ENCODE results near the gene FOXN3.

FOXN3 gene

GRCh38 chr14:89430391-89431236 is 13.6 kb upstream of the FOXN3 start:
- DNase-seq (ENCODE audit: low read depth): peak; percentile 50

- DNase-seq (ENCODE audit: low read depth): peak; percentile 66
Observed at GRCh38 chr14:89429199-89430181, 12.5 kb upstream of the FOXN3 start.

GRCh38 chr14:89428546-89429198 is 11.6 kb upstream of the FOXN3 start:
- DNase-seq (ENCODE audit: low read depth): peak; percentile 36

GRCh38 chr14:89428173-89428523 is 11.1 kb upstream of the FOXN3 start:
- no peak for DNase-seq (ENCODE audit: low read depth)

GRCh38 chr14:89427426-89428172 is 10.6 kb upstream of the FOXN3 start:
- DNase-seq (ENCODE audit: low read depth): no peak

GRCh38 chr14:89425931-89426330 is 8.9 kb upstream of the FOXN3 start:
- DNase-seq (ENCODE audit: low read depth): peak; percentile 99

- no peak for DNase-seq (ENCODE audit: low read depth)
Observed at GRCh38 chr14:89424241-89424640, 7.2 kb upstream of the FOXN3 start.

GRCh38 chr14:89422952-89423345 is 5.9 kb upstream of the FOXN3 start:
- no peak for DNase-seq (ENCODE audit: low read depth)

GRCh38 chr14:89422181-89422951 is 5.3 kb upstream of the FOXN3 start:
- DNase-seq (ENCODE audit: low read depth): no peak

- DNase-seq (ENCODE audit: low read depth): no peak
Observed at GRCh38 chr14:89420502-89420901, 3.5 kb upstream of the FOXN3 start.

- DNase-seq (ENCODE audit: low read depth): no peak
Observed at GRCh38 chr14:89419973-89420482, 3.0 kb upstream of the FOXN3 start.

GRCh38 chr14:89418976-89419375 is 1.9 kb upstream of the FOXN3 start:
- DNase-seq (ENCODE audit: low read depth): no peak

GRCh38 chr14:89418452-89418851 is 1.4 kb upstream of the FOXN3 start:
- DNase-seq (ENCODE audit: low read depth): peak; percentile 56

- DNase-seq (ENCODE audit: low read depth): peak; percentile 64
Observed at GRCh38 chr14:89417465-89418225, 612 bp upstream of the FOXN3 start.

GRCh38 chr14:89416002-89416995 is 734 bp downstream of the FOXN3 start:
- DNase-seq (ENCODE audit: low read depth): peak; percentile 96

GRCh38 chr14:89415159-89415558 is 1.9 kb downstream of the FOXN3 start:
- peak; percentile 55 for DNase-seq (ENCODE audit: low read depth)

GRCh38 chr14:89411976-89412375 is 5.1 kb downstream of the FOXN3 start:
- DNase-seq (ENCODE audit: low read depth): no peak

- DNase-seq (ENCODE audit: low read depth): no peak
Observed at GRCh38 chr14:89409961-89410360, 7.1 kb downstream of the FOXN3 start.

Data from EH (cell line).